Measurements from ENCODE around the gene KTI12. TPM values are rescaled to one million over a fixed set of nuclear protein-coding genes. Genes with fewer than 3 reads are reported as not detected.

Gene KTI12
- total RNA-seq, 6 experiments from 2014 or later, result 2.9 to 7.5 (median 4.2) TPM

DNA sequence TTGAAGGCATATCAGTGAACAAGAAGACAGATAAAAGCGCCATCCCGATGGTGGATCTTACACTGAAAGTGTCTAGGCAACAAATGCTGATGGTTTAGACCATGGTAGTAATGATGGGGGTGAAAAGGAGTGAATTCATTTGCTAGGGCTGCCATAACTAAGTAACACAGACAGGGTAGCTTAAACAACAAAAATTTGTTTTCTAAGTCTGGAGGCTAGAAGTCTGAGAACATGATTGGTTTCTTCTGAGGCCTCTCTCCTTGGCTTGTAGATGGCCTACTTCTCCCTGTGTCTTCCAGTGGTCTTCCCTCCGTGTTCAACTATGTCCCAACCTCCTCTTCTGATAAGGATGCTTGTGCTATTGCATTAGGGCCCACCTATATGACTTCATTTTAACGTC is 29.7 kb downstream of the KTI12 start:
- no peaks in the 10 kb centered on the region for H3K36me3 ChIP-seq
- DNase-seq (no peak), ATAC-seq (no peak)
- no peaks in the 10 kb centered on the region for H3K9me3 ChIP-seq
- H3K27ac ChIP-seq, result no peak overlapping the region
- no peak for TF ChIP-seq POLR2A (IDR thresholded peaks at IDR 0.05)
- TF ChIP-seq, protein P1, sequence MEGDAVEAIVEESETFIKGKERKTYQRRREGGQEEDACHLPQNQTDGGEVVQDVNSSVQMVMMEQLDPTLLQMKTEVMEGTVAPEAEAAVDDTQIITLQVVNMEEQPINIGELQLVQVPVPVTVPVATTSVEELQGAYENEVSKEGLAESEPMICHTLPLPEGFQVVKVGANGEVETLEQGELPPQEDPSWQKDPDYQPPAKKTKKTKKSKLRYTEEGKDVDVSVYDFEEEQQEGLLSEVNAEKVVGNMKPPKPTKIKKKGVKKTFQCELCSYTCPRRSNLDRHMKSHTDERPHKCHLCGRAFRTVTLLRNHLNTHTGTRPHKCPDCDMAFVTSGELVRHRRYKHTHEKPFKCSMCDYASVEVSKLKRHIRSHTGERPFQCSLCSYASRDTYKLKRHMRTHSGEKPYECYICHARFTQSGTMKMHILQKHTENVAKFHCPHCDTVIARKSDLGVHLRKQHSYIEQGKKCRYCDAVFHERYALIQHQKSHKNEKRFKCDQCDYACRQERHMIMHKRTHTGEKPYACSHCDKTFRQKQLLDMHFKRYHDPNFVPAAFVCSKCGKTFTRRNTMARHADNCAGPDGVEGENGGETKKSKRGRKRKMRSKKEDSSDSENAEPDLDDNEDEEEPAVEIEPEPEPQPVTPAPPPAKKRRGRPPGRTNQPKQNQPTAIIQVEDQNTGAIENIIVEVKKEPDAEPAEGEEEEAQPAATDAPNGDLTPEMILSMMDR (IDR thresholded peaks at IDR 0.05), result no peak
- H3K4me3 ChIP-seq, result no peak overlapping the region
- no peaks in the 10 kb centered on the region for H3K27me3 ChIP-seq
- 31% methylated on average over 4 of the region's 4 CpGs for WGBS (ENCODE audit: insufficient coverage, low coverage, low lambda C conversion rate, missing lambda C conversion rate)
- peaks cover 0 to 2% (median 0%) of the 10 kb centered on the region in 4 donors for H3K4me1 ChIP-seq
- intact Hi-C loops (cut with DNase I), result loop anchor here in 1 of 2 donors (5.0 kb wide), 1 partner anchor 107 kb away; no protein-coding TSS in a partner anchor

- intact Hi-C loops (cut with DNase I), result loop anchor here in 1 of 2 donors (5.0 kb wide), 1 partner anchor 105 kb away; no protein-coding TSS in a partner anchor
- no peaks in the 10 kb centered on the region for H3K27me3 ChIP-seq
- 36% methylated on average over 8 of the region's 9 CpGs for WGBS (ENCODE audit: insufficient coverage, low coverage, low lambda C conversion rate, missing lambda C conversion rate)
These were observed 31.3 kb downstream of the KTI12 start for GRCh38 chr1:52002038-52002917.

DNA sequence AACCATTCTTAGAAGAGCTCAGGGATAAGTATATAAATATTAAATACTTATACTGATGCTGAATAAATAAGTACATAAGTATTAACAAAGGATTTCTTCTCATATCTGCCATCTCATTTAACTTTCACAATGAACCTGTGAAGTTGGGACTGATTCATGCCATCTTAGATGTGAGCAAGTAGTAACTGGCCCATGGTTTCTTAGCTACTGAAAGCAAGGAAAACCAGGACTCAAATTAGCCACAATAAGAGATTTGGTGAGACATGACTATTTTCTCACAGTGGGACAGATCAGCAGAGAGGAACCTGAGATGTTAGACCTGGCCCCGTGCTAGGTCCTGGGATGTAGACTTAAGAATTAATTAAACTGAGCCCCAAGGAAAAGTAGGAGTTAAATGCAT is 34.9 kb downstream of the KTI12 start:
- Histone ChIP-seq H3K27me3 (no peaks in the 10 kb centered on the region), H3K27ac (no peak overlapping the region), H3K36me3 (no peaks in the 10 kb centered on the region), H3K4me3 (no peak overlapping the region), H3K9me3 (no peaks in the 10 kb centered on the region), H3K4me1 (no peaks in the 10 kb centered on the region)
- intact Hi-C loops (cut with DNase I), result loop anchor here in 1 of 2 donors (10.0 kb wide), 1 partner anchor 94 kb away; no protein-coding TSS in a partner anchor
- ATAC-seq (no peak), DNase-seq (no peak)
- WGBS (ENCODE audit: insufficient coverage, low coverage, low lambda C conversion rate, missing lambda C conversion rate), result 91% methylated on average over 1 of the region's 1 CpG
- TF ChIP-seq, protein P1 (IDR thresholded peaks at IDR 0.05), result no peak
- no peak for TF ChIP-seq POLR2A (IDR thresholded peaks at IDR 0.05)

More at GRCh38 chr1:52002038-52002917, 31.3 kb downstream of the KTI12 start:
- Histone ChIP-seq H3K27ac (no peak overlapping the region), H3K9me3 (no peaks in the 10 kb centered on the region), H3K36me3 (no peaks in the 10 kb centered on the region), H3K4me3 (no peak overlapping the region), H3K4me1 (peaks cover 0 to 2% (median 0%) of the 10 kb centered on the region in 4 donors)
- peak; percentile 99 to 100 (median 100) for ATAC-seq
- peak in 1 of 3 donors; percentile 56 for DNase-seq
- no peak for TF ChIP-seq POLR2A (IDR thresholded peaks at IDR 0.05)
- TF ChIP-seq, protein P1 (IDR thresholded peaks at IDR 0.05), result peak; percentile 92 to 98 (median 95)

DNA sequence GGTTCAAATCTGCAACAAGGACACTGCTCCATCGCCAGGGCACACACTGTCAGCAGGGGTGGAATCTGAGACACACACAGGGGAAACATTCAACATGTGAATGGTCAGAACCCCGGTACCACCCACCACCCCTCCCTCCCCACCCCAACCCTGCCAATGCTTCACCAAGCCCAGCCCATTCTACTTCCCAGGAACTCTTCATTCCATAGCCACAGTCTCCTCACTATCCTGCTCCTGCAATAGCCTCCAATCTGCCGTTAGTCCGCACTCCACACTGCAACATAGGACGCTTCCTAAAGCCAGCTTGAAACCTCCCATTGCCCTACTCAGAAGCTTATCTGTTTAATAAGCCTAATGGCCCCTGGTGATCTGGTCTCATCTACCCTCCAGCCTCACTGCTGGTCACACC is 35.6 kb downstream of the KTI12 start:
- WGBS (ENCODE audit: insufficient coverage, low coverage, low lambda C conversion rate, missing lambda C conversion rate), result 56% methylated on average over 5 of the region's 5 CpGs

More for the DNA sequence above, 35.6 kb downstream of the KTI12 start:
- ATAC-seq (no peak), DNase-seq (no peak)
- Histone ChIP-seq H3K36me3 (no peaks in the 10 kb centered on the region), H3K27me3 (no peaks in the 10 kb centered on the region), H3K4me1 (no peaks in the 10 kb centered on the region), H3K4me3 (no peak overlapping the region), H3K9me3 (no peaks in the 10 kb centered on the region), H3K27ac (no peak overlapping the region)
- intact Hi-C loops (cut with DNase I), result loop anchor here in 1 of 2 donors (10.0 kb wide), 1 partner anchor 93 kb away; no protein-coding TSS in a partner anchor
- TF ChIP-seq, protein P1 (IDR thresholded peaks at IDR 0.05), result no peak
- TF ChIP-seq POLR2A (IDR thresholded peaks at IDR 0.05), result no peak
